ENCODE data around the gene NMNAT1.
"Not testable (repeated sequence)": the region's sequence is repeated elsewhere in the genome, so short reads cannot be mapped to it uniquely, and the experiment has no call there.

Gene NMNAT1

DNA sequence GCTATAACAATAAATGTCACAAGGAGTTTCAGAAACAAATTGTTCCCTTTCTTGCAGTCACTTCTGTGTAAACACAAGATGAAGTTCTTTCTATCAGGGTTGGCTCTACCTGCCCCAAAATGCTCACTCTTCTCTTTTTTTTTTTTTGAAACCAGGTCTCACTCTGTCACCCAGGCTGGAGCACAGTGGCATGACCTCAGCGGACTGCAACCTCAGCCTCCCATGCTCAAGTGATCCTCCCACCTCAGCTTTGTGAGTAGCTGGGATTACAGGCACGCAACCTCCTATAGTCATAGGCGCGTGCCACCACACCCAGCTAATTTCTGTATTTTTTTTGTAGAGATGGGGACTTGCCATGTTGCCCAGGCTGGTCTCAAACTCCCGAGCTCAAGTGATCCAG, 22.7 kb upstream of the NMNAT1 start:
- no peak for DNase-seq (ENCODE audit: low spot score)

DNA sequence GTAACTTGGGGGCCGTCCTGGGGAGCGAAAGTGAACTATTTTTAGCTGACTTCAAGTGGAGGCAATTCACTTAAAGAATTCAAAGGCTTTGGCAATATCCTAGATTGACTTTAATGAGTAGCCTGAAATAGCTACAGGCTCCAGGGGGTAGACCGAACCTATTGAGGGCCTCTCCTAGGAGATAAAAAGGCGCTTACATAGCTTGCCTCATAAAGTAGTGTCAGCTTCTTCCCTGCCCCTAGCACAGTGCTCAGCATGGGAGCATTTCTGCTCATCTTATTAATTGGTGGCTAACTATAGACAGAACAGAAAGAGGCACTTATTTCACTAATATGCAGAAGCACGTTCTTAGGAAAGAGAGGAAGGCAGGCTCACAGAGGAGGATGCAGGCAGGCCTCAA, 20.9 kb upstream of the NMNAT1 start:
- DNase-seq (ENCODE audit: low spot score) = no peak

DNA sequence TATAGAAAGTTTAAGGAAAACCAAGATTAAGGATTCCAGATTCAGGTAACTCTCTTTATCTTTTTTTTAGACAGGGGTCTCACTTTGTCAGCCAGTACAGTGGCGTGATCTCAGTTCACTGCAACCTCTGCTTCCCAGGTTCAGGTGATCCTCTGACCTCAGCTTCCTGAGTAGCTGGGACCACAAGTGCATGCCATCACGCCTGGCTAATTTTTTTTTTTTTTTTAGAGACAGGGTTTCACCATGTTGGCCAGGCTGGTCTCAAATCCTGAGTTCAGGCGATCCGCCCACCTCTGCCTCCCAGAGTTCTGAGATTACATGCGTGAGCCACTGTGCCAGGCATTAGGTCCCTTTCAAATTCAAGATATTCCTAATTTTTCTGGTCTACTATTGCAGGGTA, 16.0 kb upstream of the NMNAT1 start:
- DNase-seq (ENCODE audit: low spot score) = no peak

DNA sequence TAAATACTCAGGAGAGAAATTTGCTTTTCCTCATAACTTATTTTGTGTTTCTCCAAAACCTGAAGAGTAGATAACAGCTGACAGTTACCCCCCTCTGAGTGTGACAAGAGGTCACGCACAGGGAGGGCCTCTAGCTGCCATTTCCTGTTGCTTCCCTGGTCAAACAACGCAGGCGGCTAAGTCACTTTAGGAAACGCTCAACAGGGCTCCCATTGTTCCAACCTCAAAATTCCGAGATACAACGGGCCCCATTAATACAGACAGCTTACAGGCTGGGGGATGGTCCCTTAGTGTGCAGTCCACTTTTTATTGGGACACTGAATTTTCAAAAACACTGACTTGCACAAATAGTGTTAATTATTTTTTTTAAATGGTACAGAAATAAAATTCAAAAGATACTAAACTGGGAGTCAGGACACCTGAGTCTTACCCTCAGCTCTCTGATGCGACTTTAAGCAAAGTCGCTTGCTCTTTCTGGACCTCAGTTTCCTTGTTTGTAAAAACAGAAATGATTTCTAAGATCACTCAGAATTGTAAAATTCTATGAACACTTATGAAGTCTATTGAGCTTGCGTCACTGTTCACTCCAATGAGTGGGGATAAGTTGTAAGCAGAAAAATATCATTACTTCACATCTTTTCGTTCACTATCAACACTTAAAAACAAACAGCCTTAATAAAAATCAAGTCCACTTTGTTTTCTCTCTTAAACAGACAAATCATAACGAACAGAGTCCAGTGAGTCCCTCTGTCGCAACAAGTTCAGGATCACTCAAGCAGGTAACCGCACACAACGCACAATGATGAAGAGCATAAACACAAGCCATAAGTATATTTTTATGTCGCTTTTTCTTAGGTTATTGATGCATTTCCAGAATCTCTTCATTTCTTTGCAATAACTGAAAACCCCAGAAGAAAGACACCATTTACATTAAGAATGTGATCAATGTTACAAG, 13.6 kb upstream of the NMNAT1 start:
- peak; percentile 90 for DNase-seq (ENCODE audit: low spot score)

DNA sequence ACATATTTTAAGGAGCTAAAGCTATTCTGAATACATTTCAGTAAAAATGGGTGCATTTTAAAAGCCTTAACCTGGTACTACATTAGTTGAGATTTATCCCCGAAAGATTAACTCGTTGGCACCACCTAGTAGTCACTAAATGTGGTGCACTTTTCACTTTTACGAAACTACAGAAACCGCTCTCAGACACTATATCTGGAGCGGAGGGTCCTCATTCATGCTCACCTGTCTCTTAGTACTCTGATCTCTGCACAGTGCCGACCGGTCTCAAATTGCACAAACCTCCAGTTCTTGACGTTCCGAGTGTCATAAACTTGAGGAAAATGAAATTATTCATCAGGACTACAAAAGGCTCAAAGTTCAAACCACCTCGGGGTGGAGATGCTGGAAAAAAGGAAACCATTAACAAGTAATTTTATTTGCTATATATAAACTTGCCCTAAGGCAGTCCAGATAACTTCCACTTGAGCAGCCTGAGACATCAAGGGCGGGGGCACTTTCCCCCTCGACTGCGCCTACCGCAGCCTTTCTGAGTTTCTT, 806 bp upstream of the NMNAT1 start:
- peak; percentile 54 for DNase-seq (ENCODE audit: low spot score)

DNA sequence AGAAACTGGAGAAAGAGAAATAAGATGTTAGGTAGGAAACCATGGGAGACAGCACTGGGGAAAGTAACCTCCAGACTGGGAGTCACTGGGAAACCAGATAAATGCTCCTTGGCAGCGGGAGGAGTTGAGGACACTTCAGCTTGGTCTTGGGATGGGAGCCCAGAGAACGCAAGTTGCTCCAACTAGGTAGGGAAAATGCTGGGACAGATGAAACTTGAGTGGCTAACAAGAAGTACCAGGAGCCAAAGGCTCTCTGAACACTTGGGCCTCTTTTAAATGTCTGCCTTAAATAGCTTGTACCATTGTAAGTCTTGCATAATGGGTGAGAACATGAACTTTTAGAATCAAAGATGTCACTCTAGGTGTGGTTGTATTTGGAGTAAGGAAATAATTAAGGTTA, 3.0 kb downstream of the NMNAT1 start:
- DNase-seq (ENCODE audit: low spot score) = no peak

DNA sequence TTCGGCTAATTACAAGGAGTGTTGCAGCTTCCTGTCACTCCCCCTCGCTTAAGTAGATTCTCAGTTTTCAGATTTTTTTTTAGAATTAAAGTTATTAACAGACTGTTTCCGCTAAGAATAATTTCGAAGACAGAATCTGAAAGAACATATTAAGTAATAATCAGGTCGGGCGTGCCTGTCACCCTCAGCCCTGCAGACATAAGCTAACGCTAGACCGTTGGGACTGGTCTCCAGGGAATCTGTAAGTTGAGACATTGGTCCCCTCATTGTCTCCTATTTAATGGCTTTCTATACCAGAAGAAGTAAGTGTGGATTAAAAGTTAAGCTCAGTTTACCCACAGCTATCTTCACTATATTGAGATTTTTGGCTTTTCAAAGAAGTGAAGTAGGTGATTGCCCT, 14.5 kb downstream of the NMNAT1 start:
- DNase-seq (ENCODE audit: low spot score) = no peak

DNA sequence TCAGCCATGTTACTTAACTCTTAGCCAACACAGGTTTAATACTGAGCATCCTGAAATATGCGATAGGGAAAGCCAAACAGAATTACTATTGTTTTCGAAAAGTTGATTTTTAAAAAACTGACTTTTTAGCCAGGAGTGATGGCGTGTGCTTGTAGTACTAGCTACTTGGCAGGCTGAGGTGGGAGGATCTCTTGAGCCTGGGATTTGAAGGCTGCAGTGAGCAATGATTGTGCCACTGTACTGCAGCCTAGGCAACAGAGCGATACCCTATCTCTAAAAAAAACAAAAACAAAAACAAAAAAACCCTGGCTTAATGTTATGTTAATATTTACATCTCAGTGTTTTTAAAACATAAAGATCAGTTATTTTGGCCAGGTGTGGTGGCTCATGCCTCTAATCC, 16.7 kb downstream of the NMNAT1 start:
- DNase-seq (ENCODE audit: low spot score) = no peak

DNA sequence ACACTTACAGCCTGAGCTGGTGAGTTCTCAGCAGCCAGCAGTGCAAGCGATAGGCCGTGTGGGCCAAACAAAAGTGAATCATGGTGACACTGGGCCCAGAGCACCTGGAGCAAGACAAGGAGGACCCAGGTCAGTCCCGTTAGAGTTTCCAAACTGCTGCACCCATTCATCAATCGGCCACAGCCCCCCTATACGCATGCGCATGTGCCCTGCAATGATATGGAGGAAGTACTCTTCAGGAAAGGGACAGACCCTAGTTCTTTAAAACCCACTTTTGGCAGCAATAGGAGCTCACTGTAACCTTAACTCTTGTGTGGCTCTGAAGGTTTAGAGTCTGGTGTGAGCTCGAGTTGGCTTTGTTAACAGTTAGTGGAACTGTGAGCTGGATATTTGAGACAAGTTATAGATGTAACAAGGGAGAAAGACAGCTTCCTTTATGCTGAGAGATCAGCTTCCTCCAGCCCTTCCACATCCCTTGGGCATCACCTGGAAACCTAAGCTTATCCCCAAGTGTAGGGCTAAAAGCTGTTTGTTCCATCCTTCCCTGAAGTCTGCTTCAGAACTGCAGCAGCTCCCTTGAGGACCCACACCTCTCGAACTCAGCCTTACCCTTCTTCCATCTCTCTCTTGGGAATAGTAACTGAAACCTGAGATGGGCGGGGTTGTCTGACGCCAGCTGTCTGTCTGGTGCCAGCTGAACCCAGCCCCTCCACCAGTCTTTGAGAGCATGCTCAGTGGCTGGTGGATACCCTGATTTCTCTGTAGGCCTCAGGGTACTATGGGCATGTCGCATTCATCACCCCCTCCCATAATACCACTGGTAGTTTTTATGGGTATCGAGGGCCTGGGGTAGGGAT, 17.7 kb downstream of the NMNAT1 start:
- DNase-seq (ENCODE audit: low spot score) = peak; percentile 30

DNA sequence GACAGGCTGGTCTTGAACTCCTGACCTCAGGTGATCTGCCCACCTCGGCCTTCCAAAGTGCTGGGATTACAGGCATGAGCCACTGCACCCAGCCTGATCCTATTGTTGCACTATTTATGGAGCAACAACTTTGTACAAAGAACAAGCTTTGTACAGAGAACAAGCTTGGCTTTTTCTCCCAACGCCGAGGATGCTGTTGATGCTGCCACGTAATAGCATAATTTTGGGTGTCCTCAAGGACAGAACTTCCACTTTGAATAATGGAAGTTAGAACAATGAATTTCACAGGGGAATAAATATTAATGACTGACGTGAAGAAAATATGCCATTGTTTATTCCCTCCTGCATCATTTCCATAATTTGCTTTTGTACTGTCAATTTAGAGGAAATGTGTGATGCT, 41.0 kb downstream of the NMNAT1 start:
- no peak for DNase-seq (ENCODE audit: low spot score)

DNA sequence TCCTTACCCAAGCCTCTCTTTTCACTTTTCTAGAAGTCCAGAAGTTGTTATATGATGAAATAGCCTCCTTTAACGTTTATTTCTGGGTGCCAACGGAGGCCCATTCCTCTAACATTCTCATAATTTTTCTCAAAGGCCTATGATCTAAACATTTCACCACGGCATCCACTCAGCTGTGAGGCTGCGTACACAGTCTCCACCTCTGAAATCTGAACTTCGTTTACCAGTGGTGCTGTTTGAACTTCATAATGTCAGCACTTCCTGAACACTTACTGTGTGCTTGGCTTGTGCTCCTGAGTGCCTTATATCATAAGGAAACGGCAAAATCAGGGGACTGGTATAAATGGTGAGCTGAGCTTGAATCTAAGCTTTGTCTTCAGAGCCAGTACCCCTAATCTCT, 41.7 kb downstream of the NMNAT1 start:
- DNase-seq (ENCODE audit: low spot score) = no peak

DNA sequence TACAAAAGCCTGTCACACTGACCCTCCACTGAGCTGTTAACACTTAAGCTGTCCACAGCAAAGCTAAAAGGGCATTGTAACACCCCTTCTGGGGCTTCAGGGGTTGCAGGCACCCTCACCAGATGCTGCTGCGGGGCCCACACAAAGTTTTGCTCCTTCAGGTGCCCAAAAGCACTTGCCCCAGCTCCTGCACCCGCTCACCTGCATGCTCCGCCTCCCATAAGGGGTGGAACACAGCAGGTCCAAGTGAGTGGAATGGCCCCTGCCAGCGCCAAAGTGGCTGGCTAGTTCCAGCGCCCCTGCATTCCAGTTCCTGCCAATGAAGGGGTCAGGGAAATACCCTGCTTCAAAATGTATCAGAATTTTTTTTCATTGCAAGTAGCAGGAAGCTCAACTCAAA, 46.5 kb downstream of the NMNAT1 start:
- no peak for DNase-seq (ENCODE audit: low spot score)

DNA sequence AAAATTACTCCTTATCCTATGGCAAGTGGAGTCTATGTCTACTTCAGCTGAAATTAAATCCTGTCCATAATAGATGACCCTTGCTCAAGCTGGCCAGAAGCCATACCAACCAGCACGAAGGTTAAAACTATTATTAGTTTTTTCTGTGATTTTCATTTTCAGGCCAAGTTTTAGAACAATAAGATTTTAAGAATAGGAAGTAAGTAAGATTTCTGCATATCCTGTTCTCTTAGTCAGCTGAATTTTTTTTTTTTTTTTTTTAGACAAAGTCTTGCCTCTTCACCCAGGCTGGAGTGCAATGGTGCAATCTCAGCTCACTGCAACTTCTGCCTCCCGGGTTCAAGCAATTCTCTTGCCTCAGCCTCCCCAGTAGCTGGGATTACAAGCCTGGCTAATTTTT, 47.7 kb downstream of the NMNAT1 start:
- no peak for DNase-seq (ENCODE audit: low spot score)

DNA sequence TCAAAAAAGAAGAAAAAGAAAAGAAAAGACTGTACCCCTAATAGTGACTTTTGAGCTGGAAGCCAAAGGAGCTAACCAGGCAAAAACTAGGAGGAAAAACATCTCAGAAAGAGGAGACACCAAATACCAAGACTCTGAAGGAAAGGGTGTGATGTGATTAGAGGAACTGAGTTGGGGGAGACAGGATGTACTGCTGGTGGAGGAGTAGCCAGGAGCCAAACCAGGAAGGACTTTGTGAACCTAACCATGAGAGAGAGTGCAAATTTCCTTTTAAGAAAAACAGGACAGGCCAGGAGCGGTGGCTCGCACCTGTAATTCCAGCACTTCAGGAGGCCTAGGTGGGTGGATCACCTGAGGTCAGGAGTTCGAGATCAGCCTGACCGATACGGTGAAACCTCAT, 49.6 kb downstream of the NMNAT1 start:
- no peak for DNase-seq (ENCODE audit: low spot score)

DNA sequence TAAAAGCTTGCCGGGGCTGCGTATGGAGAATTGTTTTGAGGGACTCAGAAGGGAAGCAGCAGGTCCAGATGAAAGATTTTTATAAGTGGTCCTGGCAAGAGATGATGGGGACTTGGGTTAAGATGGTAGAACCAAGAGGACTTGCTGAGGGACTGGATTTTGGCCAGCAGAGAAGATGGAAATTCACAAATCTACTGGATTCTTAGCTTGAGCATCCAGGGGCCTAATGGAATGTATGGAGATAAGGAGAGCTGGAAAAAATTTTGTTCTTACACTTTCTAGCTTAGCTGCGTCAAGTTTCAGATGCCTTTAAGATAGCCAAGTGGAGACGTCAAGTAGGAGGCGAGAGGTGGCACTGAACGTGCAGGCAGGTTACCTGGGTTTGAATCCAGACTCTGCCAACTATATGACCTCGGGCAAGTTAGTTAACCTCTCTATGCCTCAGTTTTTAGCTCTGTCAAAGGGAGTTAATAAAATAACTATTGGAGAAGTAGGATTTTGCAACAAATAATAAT, 50.3 kb downstream of the NMNAT1 start:
- DNase-seq (ENCODE audit: low spot score) = no peak

DNA sequence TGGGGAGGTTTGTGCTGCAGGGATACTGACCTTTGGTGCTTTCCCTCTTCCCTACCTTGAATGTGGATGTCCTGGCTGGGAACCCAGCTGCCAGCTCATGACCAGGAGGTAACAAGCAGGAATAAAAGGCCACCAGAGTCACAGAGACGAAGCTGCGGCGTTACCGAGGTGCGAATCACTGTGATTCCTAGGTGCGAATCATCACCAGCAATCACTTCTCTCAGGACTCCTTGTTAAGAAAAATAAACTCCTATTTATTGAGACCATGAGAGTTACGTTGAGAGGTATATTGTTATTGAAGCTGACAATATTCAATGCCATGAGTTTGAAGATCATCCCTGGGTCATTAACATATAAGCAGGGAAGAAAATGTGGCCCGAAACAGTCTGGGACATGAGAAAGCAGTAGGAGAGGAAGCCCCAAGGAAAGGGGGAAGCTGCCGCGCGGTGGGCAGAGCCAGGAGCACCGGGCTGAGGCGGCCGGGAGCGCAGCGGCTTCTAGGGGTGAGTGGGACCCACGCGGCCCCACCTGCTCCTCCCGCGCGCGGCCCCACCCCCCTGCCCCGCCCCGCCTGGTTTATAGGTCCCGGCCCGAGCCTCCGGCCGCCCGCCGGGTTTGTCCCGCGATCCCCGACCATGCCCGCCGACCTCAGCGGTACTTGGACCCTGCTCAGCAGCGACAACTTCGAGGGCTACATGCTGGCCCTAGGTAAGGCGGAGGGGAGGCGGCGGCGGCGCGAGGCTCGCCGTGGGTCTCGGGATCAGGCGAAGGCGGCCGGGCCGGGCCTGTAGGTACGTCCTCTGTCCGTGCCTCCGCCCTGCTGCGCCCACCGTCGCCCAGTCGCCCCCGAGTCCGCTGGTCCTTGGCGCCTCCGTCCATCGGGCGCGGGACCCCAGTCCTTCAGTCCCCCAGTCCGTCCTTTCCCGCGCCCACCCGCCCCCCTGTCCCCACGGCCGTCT, 53.6 kb downstream of the NMNAT1 start, which contains the start of gene RBP7:
RBP7 (plus strand) TSS at position 605 of the 959 bp plus-strand sequence; CDS start at position 636, 31 bp downstream.
- no peak for DNase-seq (ENCODE audit: low spot score)

DNA sequence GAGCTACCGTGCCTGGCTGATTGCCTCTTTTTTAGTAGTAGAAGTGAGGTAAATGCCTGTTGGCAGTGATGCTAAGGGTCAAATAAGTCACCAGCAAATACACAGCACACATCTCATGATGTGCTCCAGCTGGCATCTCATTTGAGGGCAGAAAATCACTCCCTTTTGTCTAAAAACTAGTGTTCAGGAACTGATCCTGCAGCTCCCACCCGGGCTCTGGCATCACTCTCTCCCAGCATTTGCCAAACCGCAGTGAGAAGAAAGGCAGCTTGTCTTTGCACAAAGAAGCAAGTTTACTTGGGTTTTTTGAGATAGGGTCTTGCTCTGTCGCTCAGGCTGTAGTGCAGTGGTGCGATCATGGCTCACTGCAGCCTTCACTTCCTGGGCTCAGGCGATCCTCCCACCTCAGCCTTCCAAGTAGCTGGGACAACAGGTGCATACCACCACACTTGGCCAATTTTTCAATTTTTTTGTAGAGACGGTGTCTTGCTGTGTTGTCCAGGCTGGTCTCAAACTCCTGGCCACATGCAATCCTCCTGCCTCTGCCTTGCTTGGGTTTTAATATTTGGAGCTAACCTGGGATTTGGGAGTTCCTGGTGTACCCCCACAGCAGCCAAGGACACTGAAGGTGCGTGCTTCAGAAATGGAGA, 57.9 kb downstream of the NMNAT1 start:
- peak; percentile 17 for DNase-seq (ENCODE audit: low spot score)

DNA sequence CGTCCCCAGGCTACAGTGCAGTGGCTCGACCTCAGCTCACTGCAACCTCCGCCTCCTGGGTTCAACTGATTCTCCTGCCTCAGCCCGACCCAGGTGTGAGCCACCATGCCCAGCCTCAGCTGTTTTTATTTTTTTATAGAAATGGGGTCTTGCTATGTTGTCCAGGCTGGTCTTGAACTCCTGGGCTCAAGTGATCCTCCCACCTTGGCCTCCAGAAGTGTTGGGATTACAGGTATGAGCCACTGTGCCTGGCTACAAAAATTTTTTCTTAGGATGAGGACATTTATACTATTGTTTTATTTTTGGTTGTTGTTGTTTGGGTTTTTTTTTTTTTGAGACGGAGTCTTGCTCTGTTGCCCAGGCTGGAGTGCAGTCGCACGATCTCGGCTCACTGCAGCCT, 62.0 kb downstream of the NMNAT1 start:
- not testable (repeated sequence) for DNase-seq (ENCODE audit: low spot score)

DNA sequence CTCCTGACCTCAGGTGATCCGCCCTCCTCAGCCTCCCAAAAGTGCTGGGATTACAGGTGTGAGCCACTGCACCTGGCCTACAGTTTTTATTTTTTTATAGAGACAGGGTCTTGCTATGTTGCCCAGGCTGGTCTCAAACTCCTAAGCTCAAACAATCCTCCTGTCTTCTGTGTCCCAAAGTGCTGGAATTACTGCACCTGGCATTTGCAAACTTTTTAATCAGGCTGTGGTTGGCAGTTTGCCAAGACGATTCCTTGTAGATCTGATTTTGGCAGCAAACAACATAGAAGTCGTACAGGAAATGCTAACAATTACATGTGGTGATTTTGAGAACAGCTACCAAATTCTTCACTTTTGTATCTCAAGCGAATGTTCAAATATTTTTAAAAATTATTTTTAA, 63.9 kb downstream of the NMNAT1 start:
- DNase-seq (ENCODE audit: low spot score) = no peak

DNA sequence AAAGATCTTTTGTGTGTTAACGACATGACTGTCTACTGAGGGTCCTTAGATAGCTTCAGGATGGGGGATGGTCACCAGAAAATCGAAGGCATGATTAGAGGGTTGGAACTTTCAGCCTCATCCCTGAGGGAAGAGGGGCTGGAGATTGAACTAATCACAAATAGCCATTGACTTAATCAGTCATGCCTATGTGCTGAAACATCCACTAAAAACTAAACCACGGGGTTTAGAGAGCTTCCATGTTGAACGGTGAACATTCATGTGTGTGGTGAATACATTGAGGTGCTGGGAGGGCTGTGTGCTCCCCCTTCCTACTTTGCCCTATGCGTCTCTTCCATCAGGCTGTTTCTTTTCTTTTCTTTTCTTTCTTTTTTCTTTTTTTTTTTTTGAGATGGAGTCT, 70.7 kb downstream of the NMNAT1 start:
- DNase-seq (ENCODE audit: low spot score) = no peak

DNA sequence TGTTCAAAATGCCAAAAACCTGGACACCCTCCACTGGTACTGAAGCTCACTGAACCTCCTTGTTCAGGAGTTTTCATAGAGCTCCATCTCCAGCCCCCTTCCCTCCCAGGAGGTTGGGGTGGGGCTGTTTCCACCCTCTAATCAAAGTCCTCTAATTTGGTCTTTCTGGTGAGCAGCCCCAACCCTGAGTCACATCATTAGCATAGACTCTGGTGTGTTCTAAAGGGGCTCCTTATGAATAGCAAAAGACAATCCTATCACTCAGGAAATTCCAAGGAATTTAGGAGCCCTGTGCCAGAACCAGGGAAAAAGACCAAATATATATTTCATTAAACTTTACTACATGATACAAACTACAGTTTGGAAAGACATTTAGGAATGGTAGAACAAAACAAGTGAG, 76.3 kb downstream of the NMNAT1 start:
- DNase-seq (ENCODE audit: low spot score) = no peak
